ENCODE data around the gene WDR74. TPM values are rescaled to one million over a fixed set of nuclear protein-coding genes. Genes with fewer than 3 reads are reported as not detected.

Gene WDR74
- total and polyA plus RNA-seq, 2 of the 13 experiments (the other 11 are each of a cell fraction or from before 2014, with no cell fraction given) = 77.0 to 83.3 TPM

- peaks cover 87% of the 10 kb centered on the region for H3K4me1 ChIP-seq (ENCODE audit: insufficient read depth, low read length)
- H3K36me3 ChIP-seq (replicated peaks in 1 of 2; ENCODE audit: control insufficient read depth in 1 of 2, insufficient read depth in 2 of 2, low read length in 2 of 2) = peaks cover 25 to 69% of the 10 kb centered on the region in 2 experiments
- DNase-seq (ENCODE audit: low spot score) (no peak), FAIRE-seq (no peak), ATAC-seq (no peak)
- no peak overlapping the region for H3K9ac ChIP-seq (ENCODE audit: insufficient read depth, low read depth, low read length)
- WGBS (ENCODE audit: low lambda C conversion rate) = 98% methylated on average over 11 of the region's 11 CpGs
- TF ChIP-seq ZBTB33 (CRISPR knock-in tag; IDR thresholded peaks at IDR 0.05) = 0 out of 2 replicates have a peak, but pooled peaks have one; percentile 55
- peak; percentile 34 for TF ChIP-seq RBM22 (optimal IDR thresholded peaks at IDR 0.05; ENCODE audit: low read length)
- TF ChIP-seq RBFOX2 (IDR thresholded peaks at IDR 0.05; ENCODE audit: low read depth, low read length) = peak; percentile 28; the same call in 1 of the 2 replicates
- no peak for TF ChIP-seq ZBTB1 (CRISPR knock-in tag; IDR thresholded peaks at IDR 0.05; ENCODE audit: borderline replicate concordance)
- no peak for TF ChIP-seq GATAD2A (CRISPR knock-in tag; IDR thresholded peaks at IDR 0.05)
- TF ChIP-seq MNT (IDR thresholded peaks at IDR 0.05) = no peak
- H4K20me1 ChIP-seq (ENCODE audit: insufficient read depth, low read length) = peaks cover 31% of the 10 kb centered on the region; the same call in 1 of the 2 replicates
- H3K9me3 ChIP-seq (ENCODE audit: low read length) = no peaks in the 10 kb centered on the region
- H2AFZ ChIP-seq (ENCODE audit: low read length) = no peak overlapping the region
- no peak overlapping the region for H3K4me3 ChIP-seq (replicated peaks in 1 of 3; ENCODE audit: insufficient read depth in 1 of 3, low read depth in 2 of 3, low read length in 3 of 3)
- peaks cover 52% of the 10 kb centered on the region for H3K79me2 ChIP-seq (ENCODE audit: insufficient read depth, low read length)
- H3K27me3 ChIP-seq (ENCODE audit: control insufficient read depth in 1 of 2, insufficient read depth in 2 of 2, low read length in 2 of 2) = no peaks in the 10 kb centered on the region; a peak in 1 of 5 replicates
- in situ Hi-C loops (cut with HindIII; ENCODE audit: extremely low pct_ligation_motif_present, low pct_unique_long_range_greater_than_20kb) (no loop called here), intact Hi-C loops (cut with micrococcal nuclease; ENCODE audit: unreplicated experiment) (no loop called here)
- 0 out of 2 replicates have a peak overlapping the region, but pooled peaks have one; percentile 10 for H3K4me2 ChIP-seq (ENCODE audit: low read depth, low read length)
- ChIA-PET CTCF (ENCODE audit: low intra/inter-chr PET ratio, low total read pairs) (no interaction called here), POLR2A (interaction anchor here (0.9 to 1.3 kb wide), 3 partner anchors 8 to 131 kb away, joined by 3 to 6 read pairs (median 4); partner anchors contain the start of gene ZBTB3)
- no TSS peak for BruUV-seq (replicated peaks)
- H3K27ac ChIP-seq (ENCODE audit: extremely low read length, insufficient read depth, low read length) = no peak overlapping the region
Observed at GRCh38 chr11:62885137-62885750, 45.9 kb upstream of the WDR74 start.

All from HepG2 (cell line).